IPS-20b (cell line): ENCODE data around the gene AGPS.

Experiments
- H3K27ac ChIP-seq: one replicate; pipeline ENCODE4 v1.5.1; 2013; ENCODE audit warnings: low read length
- H3K27me3 ChIP-seq: 2 replicates; pipeline ENCODE4 v1.6.1; 2013; ENCODE audit warnings: mild to moderate bottlenecking, low read length, inconsistent platforms; ENCODE audit not compliant: insufficient read depth
- H3K36me3 ChIP-seq: 2 replicates; pipeline ENCODE4 v1.6.1; 2013; ENCODE audit warnings: low read depth, mild to moderate bottlenecking, inconsistent platforms, low read length, moderate library complexity; ENCODE audit not compliant: insufficient read depth
- H3K4me1 ChIP-seq: 2 replicates; pipeline ENCODE4 v1.6.1; 2013; ENCODE audit warnings: mild to moderate bottlenecking, control low read depth, inconsistent platforms, low read length, moderate library complexity; ENCODE audit not compliant: insufficient read depth
- H3K4me3 ChIP-seq: 2 replicates; pipeline ENCODE4 v1.5.1; 2013; ENCODE audit warnings: mild to moderate bottlenecking, low read length, inconsistent platforms
- H3K9ac ChIP-seq: 2 replicates; pipeline ENCODE4 v1.6.1; 2013; ENCODE audit warnings: low read depth, mild to moderate bottlenecking, inconsistent platforms, low read length, moderate library complexity
- H3K9me3 ChIP-seq: 2 replicates; pipeline ENCODE4 v1.6.1; 2013; ENCODE audit warnings: mild to moderate bottlenecking, low read depth, low read length, inconsistent platforms; ENCODE audit not compliant: insufficient read depth

Gene AGPS

DNA sequence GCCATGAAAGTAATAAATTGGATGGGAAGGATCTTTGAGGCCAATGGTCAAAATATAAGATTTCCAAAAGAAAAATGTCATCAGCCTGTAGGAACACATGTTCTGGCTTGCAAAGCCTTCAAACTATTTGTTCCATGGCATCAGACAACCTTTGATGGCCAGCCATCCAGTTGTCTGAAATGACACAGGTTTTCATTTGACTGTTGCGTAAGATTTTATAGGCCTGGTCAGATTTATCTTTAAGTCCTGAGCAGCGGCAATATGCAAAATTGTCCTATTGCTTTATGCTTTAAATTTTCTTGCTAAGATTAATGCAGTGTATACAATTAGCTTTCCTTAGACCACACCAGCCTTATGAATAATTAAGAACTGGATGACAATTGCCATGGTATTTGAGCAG, 167.1 kb downstream of the AGPS start:
- Histone ChIP-seq H3K4me1 (no peaks in the 10 kb centered on the region), H3K27ac (no peak overlapping the region), H3K9ac (no peak overlapping the region), H3K27me3 (no peaks in the 10 kb centered on the region), H3K4me3 (no peak overlapping the region), H3K36me3 (no peaks in the 10 kb centered on the region), H3K9me3 (peaks cover 10% of the 10 kb centered on the region; the same call in 1 of the 2 replicates)

DNA sequence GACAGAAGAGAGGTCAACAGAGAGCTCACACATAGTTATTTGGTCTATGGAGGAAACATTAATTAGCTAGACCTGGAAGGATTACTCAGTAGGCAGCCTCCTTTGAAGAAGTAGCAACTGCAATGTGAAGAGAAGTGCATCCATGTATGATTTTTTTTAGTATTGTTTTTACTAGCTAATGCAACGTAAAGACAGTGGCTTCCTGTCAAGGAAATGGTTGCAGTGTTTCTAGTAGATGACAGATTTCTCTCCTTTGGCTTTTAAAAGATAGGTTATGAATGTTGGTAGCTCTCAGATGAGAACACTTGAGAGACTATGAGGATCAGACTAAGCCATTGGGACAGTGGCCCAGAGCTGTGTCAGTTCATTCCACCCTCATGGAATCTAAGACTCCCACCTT, 175.8 kb downstream of the AGPS start:
- Histone ChIP-seq H3K4me1 (no peaks in the 10 kb centered on the region), H3K36me3 (no peaks in the 10 kb centered on the region), H3K4me3 (no peak overlapping the region), H3K9me3 (no peaks in the 10 kb centered on the region), H3K27ac (no peak overlapping the region), H3K27me3 (no peaks in the 10 kb centered on the region), H3K9ac (no peak overlapping the region)

DNA sequence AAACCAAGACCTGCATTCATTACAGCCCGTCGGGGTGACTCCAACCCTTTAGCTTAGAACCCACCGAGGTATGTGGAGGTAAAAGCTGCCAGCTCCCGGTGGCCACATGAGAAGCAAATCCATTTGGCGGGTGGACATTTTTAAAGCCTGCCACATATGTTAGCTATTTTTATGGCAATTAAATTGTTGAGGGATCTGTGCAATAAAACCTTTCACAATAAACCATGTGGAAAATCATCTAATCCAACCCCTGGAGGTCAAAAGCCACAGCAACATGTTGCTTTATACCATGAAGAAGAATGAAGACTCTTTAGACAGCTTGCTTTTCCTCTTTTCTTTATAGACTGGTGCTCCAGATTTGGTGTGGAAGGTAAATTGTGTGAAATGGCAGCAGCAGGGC, 176.3 kb downstream of the AGPS start:
- no peak overlapping the region for H3K27ac ChIP-seq
- no peaks in the 10 kb centered on the region for H3K9me3 ChIP-seq
- no peaks in the 10 kb centered on the region for H3K27me3 ChIP-seq
- H3K9ac ChIP-seq = no peak overlapping the region
- no peak overlapping the region for H3K4me3 ChIP-seq
- H3K4me1 ChIP-seq = no peaks in the 10 kb centered on the region
- H3K36me3 ChIP-seq = no peaks in the 10 kb centered on the region

DNA sequence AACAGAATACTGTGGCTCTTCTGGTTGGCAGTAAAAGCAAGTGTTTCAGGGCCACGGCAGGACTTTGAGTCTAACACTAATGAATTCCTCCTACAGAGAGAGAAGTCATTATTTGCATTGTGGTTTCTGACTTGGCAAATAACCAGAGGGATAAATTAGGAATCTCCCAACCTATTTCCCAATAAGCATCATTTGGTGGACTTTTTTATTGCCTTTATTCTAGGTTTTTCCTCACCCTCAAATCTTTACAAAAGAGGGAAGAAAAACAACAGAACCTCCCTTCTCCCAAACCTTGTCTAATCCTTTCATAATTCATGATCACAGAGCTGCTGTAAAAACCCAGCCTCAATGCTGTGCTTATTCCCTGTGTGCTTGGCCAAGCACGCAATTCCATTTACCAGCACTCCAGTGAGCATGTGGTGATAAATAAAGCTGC, 179.7 kb downstream of the AGPS start:
- H3K9ac ChIP-seq = no peak overlapping the region
- H3K9me3 ChIP-seq = no peaks in the 10 kb centered on the region
- no peak overlapping the region for H3K4me3 ChIP-seq
- H3K27ac ChIP-seq = no peak overlapping the region
- no peaks in the 10 kb centered on the region for H3K27me3 ChIP-seq
- no peaks in the 10 kb centered on the region for H3K36me3 ChIP-seq
- no peaks in the 10 kb centered on the region for H3K4me1 ChIP-seq

DNA sequence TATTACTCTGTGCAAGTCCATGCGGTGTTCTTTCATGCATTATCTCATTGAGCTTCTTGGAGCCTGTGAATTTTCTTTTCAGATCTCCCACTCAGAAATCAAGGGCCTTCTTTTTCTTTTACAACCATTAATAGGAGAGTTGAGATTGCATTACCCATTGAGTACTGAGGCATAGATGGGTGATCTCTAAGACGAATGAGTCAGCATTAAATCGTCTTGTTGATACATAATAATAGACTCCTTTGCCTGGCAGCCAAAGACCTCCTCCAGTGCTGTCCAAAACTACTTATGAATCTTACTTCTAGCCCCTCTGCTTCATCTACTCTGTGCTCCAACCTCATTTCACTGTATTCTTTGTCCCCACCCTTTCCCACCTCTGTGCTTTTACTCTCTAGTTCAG, 180.5 kb downstream of the AGPS start:
- H3K4me3 ChIP-seq = no peak overlapping the region
- H3K4me1 ChIP-seq = no peaks in the 10 kb centered on the region
- H3K27me3 ChIP-seq = no peaks in the 10 kb centered on the region
- no peak overlapping the region for H3K9ac ChIP-seq
- H3K9me3 ChIP-seq = no peaks in the 10 kb centered on the region
- no peak overlapping the region for H3K27ac ChIP-seq
- H3K36me3 ChIP-seq = no peaks in the 10 kb centered on the region

DNA sequence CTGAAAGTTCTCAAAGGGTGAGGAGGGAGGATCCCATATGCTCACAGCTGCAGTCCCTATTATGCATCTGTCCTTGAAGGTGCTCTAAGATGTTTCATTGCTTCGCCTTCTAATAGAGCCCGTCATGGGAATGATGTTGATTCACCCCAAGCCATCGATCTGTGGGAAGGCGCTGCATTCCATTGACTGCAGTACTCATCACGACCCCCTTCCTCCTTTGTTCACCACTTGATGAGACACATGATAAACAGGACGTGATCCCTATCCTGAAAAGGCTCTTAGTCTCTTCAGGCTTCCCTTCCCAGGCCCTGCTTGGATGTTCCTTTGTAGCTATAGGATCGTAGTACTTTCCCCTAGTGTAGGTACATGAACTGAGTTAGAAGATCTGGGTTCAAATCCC, 181.8 kb downstream of the AGPS start:
- no peak overlapping the region for H3K27ac ChIP-seq
- no peak overlapping the region for H3K9ac ChIP-seq
- no peak overlapping the region for H3K4me3 ChIP-seq
- H3K36me3 ChIP-seq = no peaks in the 10 kb centered on the region
- H3K9me3 ChIP-seq = no peaks in the 10 kb centered on the region
- no peaks in the 10 kb centered on the region for H3K27me3 ChIP-seq
- H3K4me1 ChIP-seq = no peaks in the 10 kb centered on the region

DNA sequence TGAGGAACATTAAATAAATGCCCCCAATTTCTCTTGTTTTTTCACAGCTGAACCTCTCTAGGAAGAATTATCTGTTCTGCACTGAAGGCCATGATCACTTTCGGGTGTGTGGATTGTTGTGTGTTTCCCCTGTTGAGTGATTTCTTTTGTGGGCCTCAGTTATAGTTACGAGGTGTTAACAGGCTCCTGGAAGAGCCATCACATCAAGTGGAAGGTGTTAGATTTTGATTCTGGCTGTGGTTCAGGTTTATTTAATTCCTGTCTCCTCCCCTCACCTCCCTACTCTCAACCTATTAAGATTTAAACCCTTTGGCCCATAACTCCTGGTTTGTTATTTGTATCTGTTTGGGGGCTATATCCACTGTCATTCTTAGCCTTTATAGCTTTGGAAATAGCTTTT, 182.8 kb downstream of the AGPS start:
- Histone ChIP-seq H3K27ac (no peak overlapping the region), H3K27me3 (no peaks in the 10 kb centered on the region), H3K9ac (no peak overlapping the region), H3K4me3 (no peak overlapping the region), H3K9me3 (no peaks in the 10 kb centered on the region), H3K36me3 (no peaks in the 10 kb centered on the region), H3K4me1 (no peaks in the 10 kb centered on the region)

DNA sequence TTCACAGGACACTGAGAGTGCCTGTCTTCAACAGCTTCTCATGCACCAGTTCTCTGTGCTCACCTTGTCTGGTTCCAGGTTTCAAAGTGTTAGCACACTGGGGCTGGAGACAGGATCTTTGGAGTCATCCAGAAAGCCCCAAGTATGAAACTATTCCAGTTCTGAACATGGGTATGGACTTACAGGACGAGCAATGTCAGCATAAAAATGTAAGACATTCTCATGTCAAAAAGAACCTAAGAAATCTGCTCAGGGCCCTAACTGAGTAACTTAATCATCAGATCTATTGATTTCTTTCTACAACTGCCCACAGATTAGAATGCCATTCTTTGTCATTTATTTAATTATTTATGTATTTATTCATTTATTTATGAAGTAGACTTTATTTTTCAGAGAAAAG, 184.5 kb downstream of the AGPS start:
- no peaks in the 10 kb centered on the region for H3K27me3 ChIP-seq
- no peak overlapping the region for H3K27ac ChIP-seq
- H3K4me3 ChIP-seq = no peak overlapping the region
- H3K9me3 ChIP-seq = no peaks in the 10 kb centered on the region
- H3K36me3 ChIP-seq = no peaks in the 10 kb centered on the region
- no peaks in the 10 kb centered on the region for H3K4me1 ChIP-seq
- no peak overlapping the region for H3K9ac ChIP-seq

DNA sequence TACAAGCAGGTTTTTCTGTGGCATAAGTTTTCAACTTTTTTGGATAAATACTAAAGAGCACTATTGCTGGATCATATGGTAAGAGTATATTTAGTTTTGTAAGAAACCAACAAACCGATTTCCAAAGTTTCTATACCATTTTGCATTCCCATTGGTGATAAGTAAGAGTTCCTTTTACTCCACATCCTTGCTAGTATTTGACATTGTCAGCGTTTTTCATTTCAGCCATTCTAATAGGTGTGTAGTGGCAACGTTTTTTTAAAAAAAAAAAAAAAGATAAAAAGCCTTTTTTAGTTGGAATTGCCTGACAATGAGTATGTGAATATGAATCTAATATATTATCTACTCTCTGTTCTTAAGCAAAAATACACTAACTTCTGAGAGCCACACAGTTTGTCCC, 185.9 kb downstream of the AGPS start:
- H3K4me3 ChIP-seq = no peak overlapping the region
- no peak overlapping the region for H3K9ac ChIP-seq
- H3K9me3 ChIP-seq = no peaks in the 10 kb centered on the region
- H3K27me3 ChIP-seq = no peaks in the 10 kb centered on the region
- no peak overlapping the region for H3K27ac ChIP-seq
- no peaks in the 10 kb centered on the region for H3K36me3 ChIP-seq
- no peaks in the 10 kb centered on the region for H3K4me1 ChIP-seq

DNA sequence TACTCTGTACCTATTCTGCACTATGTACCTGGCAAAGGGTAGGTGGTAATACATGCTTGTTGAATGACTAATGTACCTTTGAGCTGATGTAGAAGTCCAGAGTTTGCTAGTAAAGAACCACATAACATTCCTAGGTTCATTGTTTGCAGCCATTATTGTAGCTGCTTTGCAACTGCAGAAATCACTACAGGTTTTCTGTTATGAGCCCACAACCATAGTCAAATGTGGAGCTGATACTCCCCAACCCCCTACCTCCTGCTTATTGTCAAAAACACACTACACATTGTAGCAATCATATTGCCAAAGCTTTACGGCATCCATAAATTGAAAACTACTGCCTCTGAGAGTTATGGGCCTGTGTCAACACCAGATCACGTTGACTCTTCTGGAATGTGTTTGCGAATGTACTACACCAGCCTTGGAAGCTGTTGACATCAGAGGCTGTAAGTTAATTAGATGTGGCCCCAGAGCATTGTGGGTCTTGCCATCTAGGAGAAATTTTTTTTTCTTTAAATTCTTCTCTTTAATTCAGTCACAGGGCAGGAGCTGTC, 187.0 kb downstream of the AGPS start:
- Histone ChIP-seq H3K9me3 (no peaks in the 10 kb centered on the region), H3K9ac (no peak overlapping the region), H3K27ac (no peak overlapping the region), H3K27me3 (no peaks in the 10 kb centered on the region), H3K4me3 (no peak overlapping the region), H3K4me1 (no peaks in the 10 kb centered on the region), H3K36me3 (no peaks in the 10 kb centered on the region)

DNA sequence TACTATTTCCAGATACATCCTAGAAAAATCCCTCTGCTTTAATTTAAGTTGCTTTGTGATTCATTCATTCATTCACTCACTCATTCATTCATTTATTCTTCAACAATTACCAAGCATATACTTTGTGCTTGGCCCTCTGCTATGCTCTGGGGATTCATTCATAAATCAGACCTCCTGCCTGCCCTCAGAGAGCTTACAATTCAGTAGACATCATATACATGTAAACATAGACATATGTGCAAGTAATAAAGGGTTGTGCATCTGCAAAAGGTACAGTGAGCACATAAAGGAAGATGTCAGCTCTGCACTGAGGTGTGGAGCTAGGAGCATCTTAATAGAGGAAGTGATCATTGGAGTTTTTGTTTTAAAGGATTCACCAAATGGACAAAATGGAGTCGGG, 189.4 kb downstream of the AGPS start:
- Histone ChIP-seq H3K27ac (no peak overlapping the region), H3K4me1 (no peaks in the 10 kb centered on the region), H3K4me3 (no peak overlapping the region), H3K9ac (no peak overlapping the region), H3K9me3 (no peaks in the 10 kb centered on the region), H3K36me3 (no peaks in the 10 kb centered on the region), H3K27me3 (no peaks in the 10 kb centered on the region)

DNA sequence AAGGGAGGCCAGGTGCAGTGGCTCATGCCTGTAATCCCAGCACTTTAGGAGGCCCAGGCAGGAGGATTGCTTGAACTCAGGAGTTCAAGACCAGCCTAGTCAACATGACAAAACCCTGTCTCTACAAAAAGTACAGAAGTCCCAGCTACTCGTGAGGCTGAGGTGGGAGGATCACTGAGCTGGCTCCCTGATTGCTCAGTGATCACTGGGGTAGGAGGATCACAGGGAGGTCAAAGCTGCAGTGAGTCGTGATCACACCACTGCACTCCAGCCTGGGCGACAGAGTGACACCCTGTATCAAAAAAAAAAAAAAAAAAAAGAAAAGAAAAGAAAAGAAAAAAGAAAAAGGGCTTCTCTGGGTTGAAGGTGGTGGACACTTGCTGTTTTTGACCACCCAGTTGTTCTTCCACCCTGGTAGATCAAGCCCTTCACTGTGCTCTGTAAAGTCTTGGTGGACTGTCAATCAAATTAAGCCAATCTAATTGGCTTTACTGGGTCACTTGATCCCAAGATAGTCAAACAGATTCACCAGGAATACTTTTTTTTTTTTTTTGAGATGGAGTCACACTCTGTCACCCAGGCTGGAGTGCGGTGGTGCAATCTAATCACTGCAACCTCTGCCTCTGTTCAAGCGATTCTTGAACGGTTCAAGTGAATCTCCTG, 191.6 kb downstream of the AGPS start:
- no peaks in the 10 kb centered on the region for H3K9me3 ChIP-seq
- no peaks in the 10 kb centered on the region for H3K4me1 ChIP-seq
- no peaks in the 10 kb centered on the region for H3K36me3 ChIP-seq
- H3K27me3 ChIP-seq = no peaks in the 10 kb centered on the region
- no peak overlapping the region for H3K9ac ChIP-seq
- no peak overlapping the region for H3K27ac ChIP-seq
- no peak overlapping the region for H3K4me3 ChIP-seq
